Thyroid gland (tissue), 4 donors: ENCODE results near the gene ERC1.
"Not testable (repeated sequence)": the region's sequence is repeated elsewhere in the genome, so short reads cannot be mapped to it uniquely, and the experiment has no call there.

ENCODE experiments used
- CTCF ChIP-seq, 6 experiments: fragments of 200-600 bp in 3 of 6; fragments of 450-650 bp in 3 of 6; sonication (generic) in 3 of 6; IDR thresholded peaks; one replicate each; pipeline ENCODE4 v1.5.1; 2016 to 2019; ENCODE audit warnings: antibody characterized with exemption in 6 of 6, mild to moderate bottlenecking in 2 of 6, inconsistent platforms in 1 of 6, moderate library complexity in 1 of 6
- POLR2A ChIP-seq, 2 donors: fragments of 450-650 bp; IDR thresholded peaks; one replicate each; pipeline ENCODE4 v1.6.1; 2017; ENCODE audit warnings: antibody characterized with exemption in 2 of 2, mild to moderate bottlenecking in 2 of 2, moderate library complexity in 1 of 2

- TF ChIP-seq CTCF, POLR2A (IDR thresholded peaks at IDR 0.05): not testable (repeated sequence)
Observed at GRCh38 chr12:1316991-1317390, 326.0 kb downstream of the ERC1 start.
